Measurements from ENCODE around the gene HSF5. TPM values are rescaled to one million over a fixed set of nuclear protein-coding genes. Genes with fewer than 3 reads are reported as not detected.

The HSF5 gene
- total and polyA plus RNA-seq, 2 of the 13 experiments (the other 11 are each of a cell fraction or from before 2014, with no cell fraction given) = not detected

GRCh38 chr17:58399974-58400373 is 88.2 kb downstream of the HSF5 start:
- in situ Hi-C loops (cut with HindIII; ENCODE audit: extremely low pct_ligation_motif_present, low pct_unique_long_range_greater_than_20kb) = no loop called here
- ChIA-PET CTCF (ENCODE audit: low intra/inter-chr PET ratio, low total read pairs) (no interaction called here), POLR2A (interaction anchor here (0.7 to 2.7 kb wide), 8 partner anchors 11 to 56 kb away, joined by 3 to 10 read pairs (median 6); partner anchors contain the start of genes RNF43 and SUPT4H1)
- FAIRE-seq = no peak
- no peak for DNase-seq (ENCODE audit: low spot score)
- Histone ChIP-seq H4K20me1 (ENCODE audit: insufficient read depth, low read length) (no peaks in the 10 kb centered on the region; the same call in 1 of the 2 replicates), H3K4me3 (replicated peaks in 1 of 3; ENCODE audit: insufficient read depth in 1 of 3, low read depth in 2 of 3, low read length in 3 of 3) (no peak overlapping the region), H3K9me3 (ENCODE audit: low read length) (no peaks in the 10 kb centered on the region), H3K4me2 (ENCODE audit: low read depth, low read length) (no peak overlapping the region), H3K27ac (ENCODE audit: extremely low read length, insufficient read depth, low read length) (no peak overlapping the region), H3K79me2 (ENCODE audit: insufficient read depth, low read length) (peaks cover 99% of the 10 kb centered on the region), H2AFZ (ENCODE audit: low read length) (no peak overlapping the region), H3K4me1 (ENCODE audit: insufficient read depth, low read length) (peaks cover 100% of the 10 kb centered on the region), H3K36me3 (replicated peaks in 1 of 2; ENCODE audit: control insufficient read depth in 1 of 2, insufficient read depth in 2 of 2, low read length in 2 of 2) (peaks cover 12 to 50% of the 10 kb centered on the region in 2 experiments), H3K9ac (ENCODE audit: insufficient read depth, low read depth, low read length) (no peak overlapping the region), H3K27me3 (ENCODE audit: control insufficient read depth in 1 of 2, insufficient read depth in 2 of 2, low read length in 2 of 2) (no peaks in the 10 kb centered on the region)
- TF ChIP-seq RBFOX2 (IDR thresholded peaks at IDR 0.05; ENCODE audit: low read depth, low read length) (0 out of 2 replicates have a peak, but pooled peaks have one; percentile 20), TAF1 (CRISPR knock-in tag; IDR thresholded peaks at IDR 0.05) (no peak), RBM22 (optimal IDR thresholded peaks at IDR 0.05; ENCODE audit: low read length) (peak; percentile 9)
- no peak for ATAC-seq
- 96% methylated on average over 3 of the region's 3 CpGs for WGBS (ENCODE audit: low lambda C conversion rate)
- intact Hi-C loops (cut with micrococcal nuclease; ENCODE audit: unreplicated experiment) = loop anchor here (2.0 kb wide), 1 partner anchor 13 kb away; no protein-coding TSS in a partner anchor
- BruUV-seq (replicated peaks) = no TSS peak

GRCh38 chr17:58398574-58399266 is 89.5 kb downstream of the HSF5 start:
- H3K27me3 ChIP-seq (ENCODE audit: control insufficient read depth in 1 of 2, insufficient read depth in 2 of 2, low read length in 2 of 2) = no peaks in the 10 kb centered on the region
- no TSS peak for BruUV-seq (replicated peaks)
- H3K9me3 ChIP-seq (ENCODE audit: low read length) = no peaks in the 10 kb centered on the region
- no peak overlapping the region for H2AFZ ChIP-seq (ENCODE audit: low read length)
- 81% methylated on average over 3 of the region's 3 CpGs for WGBS (ENCODE audit: low lambda C conversion rate)
- peaks cover 100% of the 10 kb centered on the region for H3K4me1 ChIP-seq (ENCODE audit: insufficient read depth, low read length)
- no peak for DNase-seq (ENCODE audit: low spot score)
- ChIA-PET POLR2A (interaction anchor here (1.1 to 4.7 kb wide), 8 partner anchors 12 to 47 kb away, joined by 3 to 81 read pairs (median 8); partner anchors contain the start of genes RNF43 and SUPT4H1), CTCF (ENCODE audit: low intra/inter-chr PET ratio, low total read pairs) (no interaction called here)
- FAIRE-seq = no peak
- H4K20me1 ChIP-seq (ENCODE audit: insufficient read depth, low read length) = no peaks in the 10 kb centered on the region; the same call in 1 of the 2 replicates
- ATAC-seq = no peak
- no peak overlapping the region for H3K9ac ChIP-seq (ENCODE audit: insufficient read depth, low read depth, low read length)
- H3K4me3 ChIP-seq (replicated peaks in 1 of 3; ENCODE audit: insufficient read depth in 1 of 3, low read depth in 2 of 3, low read length in 3 of 3) = no peak overlapping the region
- intact Hi-C loops (cut with micrococcal nuclease; ENCODE audit: unreplicated experiment) = loop anchor here (2.0 kb wide), 1 partner anchor 14 kb away; no protein-coding TSS in a partner anchor
- no peak overlapping the region for H3K27ac ChIP-seq (ENCODE audit: extremely low read length, insufficient read depth, low read length)
- H3K79me2 ChIP-seq (ENCODE audit: insufficient read depth, low read length) = peaks cover 99% of the 10 kb centered on the region
- H3K4me2 ChIP-seq (ENCODE audit: low read depth, low read length) = peak overlapping the region; percentile 9
- in situ Hi-C loops (cut with HindIII; ENCODE audit: extremely low pct_ligation_motif_present, low pct_unique_long_range_greater_than_20kb) = no loop called here
- TF ChIP-seq ZNF777 (CRISPR knock-in tag; IDR thresholded peaks at IDR 0.05) (no peak), ZNF775 (CRISPR knock-in tag; IDR thresholded peaks at IDR 0.05; ENCODE audit: borderline replicate concordance) (no peak), ZNF580 (CRISPR knock-in tag; IDR thresholded peaks at IDR 0.05; ENCODE audit: borderline replicate concordance, low read depth) (no peak), ZBTB46 (CRISPR knock-in tag; IDR thresholded peaks at IDR 0.05; ENCODE audit: borderline replicate concordance) (no peak), ZNF691 (CRISPR knock-in tag; IDR thresholded peaks at IDR 0.05; ENCODE audit: borderline replicate concordance, low read depth) (no peak), ZNF629 (CRISPR knock-in tag; conservative IDR thresholded peaks at IDR 0.05) (no peak), ZSCAN9 (CRISPR knock-in tag; IDR thresholded peaks at IDR 0.05; ENCODE audit: borderline replicate concordance) (no peak), FOXO4 (CRISPR knock-in tag; conservative IDR thresholded peaks at IDR 0.05) (no peak), ATF7 (IDR thresholded peaks at IDR 0.05) (no peak), ATF7 (CRISPR knock-in tag; IDR thresholded peaks at IDR 0.05) (no peak)
- H3K36me3 ChIP-seq (replicated peaks in 1 of 2; ENCODE audit: control insufficient read depth in 1 of 2, insufficient read depth in 2 of 2, low read length in 2 of 2) = peaks cover 15 to 50% of the 10 kb centered on the region in 2 experiments

Data from HepG2 (cell line).